Caco-2 (cell line): Measurements from ENCODE around the gene RPS6KA2. TPM values are rescaled to one million over a fixed set of nuclear protein-coding genes. Genes with fewer than 3 reads are reported as not detected.

Experiments
- BruUV-seq: library from RNA; stranded (reverse); fragments of 400-500 nt; replicated peaks from 2 replicates; lab custom pipeline; 2021; lab: Mats Ljungman, UMichigan
- CTCF ChIA-PET: fragments of 300-600 bp; sonication (Branson Sonifier 250); formaldehyde crosslinking; loops from one replicate; lab custom pipeline; 2022; ENCODE audit warnings: antibody characterized with exemption; lab: Charles Lee
- POLR2A ChIA-PET: fragments of 300-600 bp; sonication (Branson Sonifier 250); formaldehyde crosslinking; loops from one replicate; lab custom pipeline; 2022; ENCODE audit warnings: antibody characterized with exemption; lab: Charles Lee
- DNase-seq, 2 experiments: peaks; one replicate each; pipeline versions ENCODE4 v3.0.0 to v3.0.0-alpha.2; 2020 to 2022
- H3K27me3 ChIP-seq: replicated peaks from 2 replicates; pipeline ENCODE4 v1.6.0; 2011; ENCODE audit warnings: low read length; ENCODE audit not compliant: control insufficient read depth, insufficient read depth
- H3K36me3 ChIP-seq: 2 replicates; pipeline ENCODE4 v1.5.1; 2011; ENCODE audit warnings: low read length; ENCODE audit not compliant: control insufficient read depth, insufficient read depth
- H3K4me1 ChIP-seq: fragments of 250-450 bp; sonication (Bioruptor Pico); 2 replicates; pipeline ENCODE4 v1.5.1; 2020; ENCODE audit warnings: mild to moderate bottlenecking
- H3K4me3 ChIP-seq: 2 replicates; pipeline ENCODE4 v1.5.1; 2011; ENCODE audit warnings: low read depth, mild to moderate bottlenecking, control low read depth, low read length
- H3K9me3 ChIP-seq: fragments of 250-450 bp; sonication (Bioruptor Pico); 2 replicates; pipeline ENCODE4 v1.5.1; 2020; ENCODE audit warnings: mild to moderate bottlenecking, moderate library complexity
- H3K27ac Mint-ChIP-seq: one replicate; pipeline ENCODE4 v1.8.0; 2022; ENCODE audit warnings: mixed read lengths; ENCODE audit not compliant: unreplicated experiment
- H3K27me3 Mint-ChIP-seq: one replicate; pipeline ENCODE4 v1.8.0; 2022; ENCODE audit warnings: mixed read lengths; ENCODE audit not compliant: insufficient read depth, unreplicated experiment
- H3K36me3 Mint-ChIP-seq: one replicate; pipeline ENCODE4 v1.8.0; 2022; ENCODE audit warnings: mild to moderate bottlenecking, mixed read lengths; ENCODE audit not compliant: insufficient read depth, unreplicated experiment
- H3K4me1 Mint-ChIP-seq: one replicate; pipeline ENCODE4 v1.8.0; 2022; ENCODE audit warnings: low read depth, mixed read lengths; ENCODE audit not compliant: unreplicated experiment
- H3K4me3 Mint-ChIP-seq: one replicate; pipeline ENCODE4 v1.8.0; 2022; ENCODE audit warnings: mild to moderate bottlenecking, moderate library complexity, mixed read lengths; ENCODE audit not compliant: unreplicated experiment
- H3K9me3 Mint-ChIP-seq: one replicate; pipeline ENCODE4 v1.8.0; 2022; ENCODE audit warnings: mixed read lengths; ENCODE audit not compliant: unreplicated experiment
- CTCF ChIP-seq, 2 experiments: fragments of 200-600 bp in 1 of 2; IDR thresholded peaks; 1 replicate in 1 of 2; 2 replicates in 1 of 2; pipeline versions ENCODE4 v1.5.1 to v1.8.0; 2011 to 2022; ENCODE audit warnings: antibody characterized with exemption in 1 of 2, control low read depth in 1 of 2, inconsistent platforms in 1 of 2, low read depth in 1 of 2, low read length in 1 of 2, mild to moderate bottlenecking in 1 of 2, moderate library complexity in 1 of 2; ENCODE audit not compliant: insufficient read depth in 1 of 2, severe bottlenecking in 1 of 2, unreplicated experiment in 1 of 2
- intact Hi-C: fragments of 100-400 bp; cut with micrococcal nuclease; formaldehyde crosslinking; loops from one replicate; pipeline ENCODE4 v1.10.0; 2022; ENCODE audit not compliant: unreplicated experiment
- total RNA-seq: library from RNA; stranded (reverse); gene quantifications from 2 replicates; pipeline ENCODE4 v1.2.3, GENCODE V29; 2022

The RPS6KA2 gene
- total RNA-seq, 1 experiment from 2014 or later: 5.6 TPM

- no TSS peak for BruUV-seq
- no peaks in the 10 kb centered on the region for H3K4me1 ChIP-seq
- Mint-ChIP-seq H3K4me1 (no peaks in the 10 kb centered on the region), H3K9me3 (no peaks in the 10 kb centered on the region), H3K36me3 (no peaks in the 10 kb centered on the region), H3K27ac (no peak overlapping the region), H3K27me3 (peaks cover 3% of the 10 kb centered on the region), H3K4me3 (no peak overlapping the region)
- intact Hi-C loops: no loop called here
- ChIA-PET POLR2A (no interaction called here), CTCF (no interaction called here)
- H3K4me3 ChIP-seq: no peak overlapping the region
- no peak for TF ChIP-seq CTCF (IDR thresholded peaks at IDR 0.05; ENCODE audit: insufficient read depth in 1 of 2, low read depth in 1 of 2, low read length in 1 of 2, severe bottlenecking in 1 of 2, unreplicated experiment in 1 of 2)
- no peaks in the 10 kb centered on the region for H3K9me3 ChIP-seq
- DNase-seq: no peak
- H3K36me3 ChIP-seq: no peaks in the 10 kb centered on the region
- H3K27me3 ChIP-seq: no peaks in the 10 kb centered on the region; the same call in 1 of the 2 replicates
These were observed 144.0 kb downstream of the RPS6KA2 start for GRCh38 chr6:166483026-166483425.

GRCh38 chr6:166478782-166479592 lies 148.1 kb downstream of the RPS6KA2 start:
- no peaks in the 10 kb centered on the region for H3K9me3 ChIP-seq
- CTCF ChIA-PET: no interaction called here
- H3K27ac Mint-ChIP-seq: no peak overlapping the region
- no peaks in the 10 kb centered on the region for H3K27me3 ChIP-seq
- no peaks in the 10 kb centered on the region for H3K36me3 ChIP-seq
- BruUV-seq: no TSS peak
- intact Hi-C loops: no loop called here
- no peak for TF ChIP-seq CTCF (IDR thresholded peaks at IDR 0.05; ENCODE audit: insufficient read depth in 1 of 2, low read depth in 1 of 2, low read length in 1 of 2, severe bottlenecking in 1 of 2, unreplicated experiment in 1 of 2)
- H3K4me3 Mint-ChIP-seq: no peak overlapping the region
- no peaks in the 10 kb centered on the region for H3K36me3 Mint-ChIP-seq
- no peak overlapping the region for H3K4me3 ChIP-seq
- H3K4me1 Mint-ChIP-seq: no peaks in the 10 kb centered on the region
- no peaks in the 10 kb centered on the region for H3K9me3 Mint-ChIP-seq
- POLR2A ChIA-PET: no interaction called here
- peaks cover 11% of the 10 kb centered on the region for H3K27me3 Mint-ChIP-seq
- H3K4me1 ChIP-seq: no peaks in the 10 kb centered on the region
- DNase-seq: no peak

GRCh38 chr6:166477647-166478365 lies 149.2 kb downstream of the RPS6KA2 start:
- CTCF ChIA-PET: no interaction called here
- no peaks in the 10 kb centered on the region for H3K4me1 Mint-ChIP-seq
- H3K36me3 Mint-ChIP-seq: no peaks in the 10 kb centered on the region

More at GRCh38 chr6:166477647-166478365, 149.2 kb downstream of the RPS6KA2 start:
- POLR2A ChIA-PET: no interaction called here
- Mint-ChIP-seq H3K27ac (no peak overlapping the region), H3K9me3 (no peaks in the 10 kb centered on the region), H3K27me3 (peaks cover 10% of the 10 kb centered on the region), H3K4me3 (no peak overlapping the region)
- H3K27me3 ChIP-seq: no peaks in the 10 kb centered on the region
- H3K36me3 ChIP-seq: no peaks in the 10 kb centered on the region
- no peak for DNase-seq
- H3K9me3 ChIP-seq: no peaks in the 10 kb centered on the region
- no TSS peak for BruUV-seq
- intact Hi-C loops: no loop called here
- no peak overlapping the region for H3K4me3 ChIP-seq
- no peak for TF ChIP-seq CTCF (IDR thresholded peaks at IDR 0.05; ENCODE audit: insufficient read depth in 1 of 2, low read depth in 1 of 2, low read length in 1 of 2, severe bottlenecking in 1 of 2, unreplicated experiment in 1 of 2)
- H3K4me1 ChIP-seq: no peaks in the 10 kb centered on the region
